ENCODE measurements around the gene NSD2.

DNA sequence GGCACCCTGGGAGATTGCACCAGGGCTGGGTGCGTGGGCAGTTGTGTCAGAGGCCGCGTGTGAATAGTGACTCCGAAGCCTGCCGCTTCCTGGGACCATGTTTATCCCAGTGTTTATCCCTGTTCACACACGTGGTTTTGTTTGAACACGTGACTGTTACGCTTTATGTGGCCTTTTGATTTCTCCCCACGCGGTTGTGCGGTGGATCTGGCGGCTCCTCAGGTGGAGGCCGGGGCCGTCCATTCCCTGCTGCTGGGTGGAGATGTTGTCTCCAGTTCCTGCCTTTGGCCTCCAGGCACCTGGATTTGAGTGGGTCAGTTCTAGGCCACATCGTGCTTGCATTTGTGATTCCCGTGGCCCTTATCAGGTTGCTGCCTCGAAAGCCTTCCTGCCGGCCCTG is 102.5 kb downstream of the NSD2 start:
- TF ChIP-seq, protein P1, sequence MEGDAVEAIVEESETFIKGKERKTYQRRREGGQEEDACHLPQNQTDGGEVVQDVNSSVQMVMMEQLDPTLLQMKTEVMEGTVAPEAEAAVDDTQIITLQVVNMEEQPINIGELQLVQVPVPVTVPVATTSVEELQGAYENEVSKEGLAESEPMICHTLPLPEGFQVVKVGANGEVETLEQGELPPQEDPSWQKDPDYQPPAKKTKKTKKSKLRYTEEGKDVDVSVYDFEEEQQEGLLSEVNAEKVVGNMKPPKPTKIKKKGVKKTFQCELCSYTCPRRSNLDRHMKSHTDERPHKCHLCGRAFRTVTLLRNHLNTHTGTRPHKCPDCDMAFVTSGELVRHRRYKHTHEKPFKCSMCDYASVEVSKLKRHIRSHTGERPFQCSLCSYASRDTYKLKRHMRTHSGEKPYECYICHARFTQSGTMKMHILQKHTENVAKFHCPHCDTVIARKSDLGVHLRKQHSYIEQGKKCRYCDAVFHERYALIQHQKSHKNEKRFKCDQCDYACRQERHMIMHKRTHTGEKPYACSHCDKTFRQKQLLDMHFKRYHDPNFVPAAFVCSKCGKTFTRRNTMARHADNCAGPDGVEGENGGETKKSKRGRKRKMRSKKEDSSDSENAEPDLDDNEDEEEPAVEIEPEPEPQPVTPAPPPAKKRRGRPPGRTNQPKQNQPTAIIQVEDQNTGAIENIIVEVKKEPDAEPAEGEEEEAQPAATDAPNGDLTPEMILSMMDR (IDR thresholded peaks at IDR 0.05; ENCODE audit: insufficient read depth, low read length), result no peak
- no peak for TF ChIP-seq POLR2AphosphoS5 (IDR thresholded peaks at IDR 0.05; ENCODE audit: low read depth)
